Epithelial cell of proximal tubule (primary cell): ENCODE data around the gene OS9. TPM values are rescaled to one million over a fixed set of nuclear protein-coding genes. Genes with fewer than 3 reads are reported as not detected.
A peak's percentile ranks its signal among the peaks of the same experiment; 100 is the strongest.

Experiments
- DNase-seq: peaks from one replicate; pipeline ENCODE4 v3.0.0-alpha.2; 2011; ENCODE audit warnings: low read depth
- H3K4me3 ChIP-seq: 2 replicates; pipeline ENCODE4 v1.5.1; 2011; ENCODE audit warnings: low read depth, mild to moderate bottlenecking, low read length
- CTCF ChIP-seq: conservative IDR thresholded peaks from 2 replicates; pipeline ENCODE4 v1.5.1; 2012; ENCODE audit warnings: low read depth, mild to moderate bottlenecking, low read length
- total RNA-seq: library from RNA; depleted of rRNA; stranded (reverse); fragments of >200 nt; gene quantifications from 2 replicates; pipeline ENCODE4 v1.2.3, GENCODE V29; 2015

The OS9 gene
- total RNA-seq, 1 donor from 2014 or later = 101 TPM

GRCh38 chr12:57735952-57736740 lies 42.2 kb downstream of the OS9 start:
- TF ChIP-seq CTCF = peak; percentile 34
- H3K4me3 ChIP-seq = peak overlapping the region; percentile 7
- no peak for DNase-seq

- H3K4me3 ChIP-seq = no peak overlapping the region
- DNase-seq = no peak
- TF ChIP-seq CTCF = no peak
Observed at GRCh38 chr12:57736741-57737466, 43.0 kb downstream of the OS9 start.

GRCh38 chr12:57737467-57738460 lies 43.8 kb downstream of the OS9 start:
- peak; percentile 26 for TF ChIP-seq CTCF
- DNase-seq = no peak
- peak overlapping the region; percentile 4 for H3K4me3 ChIP-seq

- DNase-seq = no peak
- TF ChIP-seq CTCF = no peak
- H3K4me3 ChIP-seq = peak within 1 kb of the TSS; percentile 4
Observed at GRCh38 chr12:57738661-57739237, 44.8 kb downstream of the OS9 start, which contains the start of gene AGAP2. AGAP2 (minus strand) TSS chr12:57738742; CDS start chr12:57738246, 496 bp downstream.

- no peak overlapping the region for H3K4me3 ChIP-seq
- TF ChIP-seq CTCF = no peak
- DNase-seq = no peak
Observed at GRCh38 chr12:57739387-57739786, 45.5 kb downstream of the OS9 start.

- TF ChIP-seq CTCF = no peak
- DNase-seq = no peak
Observed at GRCh38 chr12:57739914-57740538, 46.1 kb downstream of the OS9 start.

More at GRCh38 chr12:57739914-57740538, 46.1 kb downstream of the OS9 start:
- no peak overlapping the region for H3K4me3 ChIP-seq
